HG03469 (cell line): ENCODE results near the gene PEX1.
"Not testable (repeated sequence)": the region's sequence is repeated elsewhere in the genome, so short reads cannot be mapped to it uniquely, and the experiment has no call there.

ENCODE experiments used
- ATAC-seq: cut with Tn5 transposase; IDR thresholded peaks from one replicate; pipeline ENCODE4 v1.9.1; 2021; ENCODE audit warnings: mild to moderate bottlenecking, moderate library complexity, moderate number of reproducible peaks; ENCODE audit not compliant: unreplicated experiment

The PEX1 gene

DNA sequence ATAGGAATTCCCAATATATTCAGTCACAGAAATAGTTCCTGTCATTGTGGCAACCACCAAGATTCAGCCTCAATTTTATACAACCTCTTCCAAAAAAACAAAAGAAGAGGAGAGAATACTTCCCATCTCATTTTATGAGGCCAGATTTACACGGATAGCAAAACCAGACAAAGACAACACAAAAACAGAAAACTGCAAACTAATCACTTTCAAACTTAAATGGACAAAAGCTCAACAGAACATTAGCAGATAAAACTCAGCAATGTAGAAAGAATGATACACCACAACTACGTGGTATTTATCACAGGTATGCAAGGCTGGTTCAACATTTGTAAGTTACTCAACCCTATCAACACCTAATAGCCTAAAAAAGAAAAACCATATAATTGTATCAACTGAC, 22.0 kb downstream of the PEX1 start:
- ATAC-seq, result no peak

DNA sequence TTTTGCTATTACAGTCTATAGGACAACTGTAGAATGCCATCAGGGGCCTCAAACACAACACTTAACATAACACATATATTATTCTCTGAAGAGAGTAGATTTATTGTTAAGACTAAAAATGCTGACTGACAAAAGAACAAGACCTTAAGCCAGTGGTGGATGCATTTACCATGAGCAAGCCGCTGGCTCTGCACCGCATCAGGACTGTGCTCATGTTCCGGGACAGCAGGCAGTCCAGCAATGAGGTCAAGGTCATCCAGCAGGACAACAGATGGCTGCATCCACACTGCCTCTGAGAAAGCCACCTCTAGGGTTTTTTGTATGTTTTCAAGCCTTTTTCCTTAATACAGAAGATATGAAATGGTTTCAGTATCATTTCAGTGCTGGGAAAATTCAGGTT, 23.8 kb downstream of the PEX1 start:
- ATAC-seq, result no peak

DNA sequence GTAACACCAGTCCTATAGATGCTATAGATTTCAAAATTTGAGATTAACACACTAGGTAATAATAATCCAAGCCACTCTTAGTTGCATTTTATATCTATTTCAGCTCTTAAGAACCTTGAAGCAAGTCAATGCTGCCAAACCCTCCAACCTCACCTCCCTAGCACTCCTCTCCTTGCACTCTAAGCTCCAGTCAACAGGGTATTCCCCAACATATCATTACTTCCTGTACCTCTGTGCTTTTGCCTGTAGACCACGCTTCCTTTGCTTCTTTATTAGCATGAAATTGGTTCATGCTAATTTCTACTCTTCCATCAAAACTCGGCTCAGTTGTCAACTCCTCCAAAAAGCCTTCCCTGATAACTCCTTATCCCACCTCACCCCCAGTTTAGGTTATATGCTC, 24.6 kb downstream of the PEX1 start:
- no peak for ATAC-seq

DNA sequence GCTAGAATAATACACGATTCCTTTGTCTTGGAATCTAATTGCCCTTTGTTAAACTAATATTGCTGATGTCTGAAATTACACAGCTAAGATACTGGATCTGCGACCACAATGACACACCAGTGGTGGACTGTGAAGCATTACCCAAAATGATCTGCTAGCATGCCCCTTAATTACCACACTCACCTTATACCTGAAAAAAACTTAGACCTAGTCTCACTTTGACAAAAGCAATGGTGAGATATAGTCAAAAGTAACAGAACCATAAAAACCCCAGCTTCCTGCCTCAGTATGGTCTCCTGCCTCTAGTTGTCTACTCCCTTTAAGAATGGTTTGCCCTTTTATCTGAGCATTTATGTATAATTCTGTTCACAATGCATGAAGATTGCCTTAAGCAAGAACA, 29.8 kb downstream of the PEX1 start:
- ATAC-seq, result no peak

DNA sequence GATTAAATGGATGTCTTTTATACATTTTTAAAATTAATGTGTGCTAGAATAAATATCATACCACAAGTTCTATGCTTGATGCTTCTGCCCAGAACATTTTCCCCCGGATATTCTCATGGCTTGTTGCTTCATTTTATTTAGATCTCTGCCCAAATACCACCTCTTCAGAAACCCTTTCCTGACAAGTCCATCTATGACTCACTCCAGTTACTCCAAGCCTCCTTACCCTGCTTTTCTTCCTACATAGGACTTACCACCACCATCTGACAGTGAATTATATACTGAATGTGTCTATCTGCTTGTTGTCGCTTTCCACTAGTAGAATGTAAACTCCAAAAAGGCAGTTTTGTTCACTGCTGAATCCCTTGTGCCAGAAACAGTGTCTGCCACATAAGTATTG, 31.4 kb downstream of the PEX1 start:
- ATAC-seq, result no peak

DNA sequence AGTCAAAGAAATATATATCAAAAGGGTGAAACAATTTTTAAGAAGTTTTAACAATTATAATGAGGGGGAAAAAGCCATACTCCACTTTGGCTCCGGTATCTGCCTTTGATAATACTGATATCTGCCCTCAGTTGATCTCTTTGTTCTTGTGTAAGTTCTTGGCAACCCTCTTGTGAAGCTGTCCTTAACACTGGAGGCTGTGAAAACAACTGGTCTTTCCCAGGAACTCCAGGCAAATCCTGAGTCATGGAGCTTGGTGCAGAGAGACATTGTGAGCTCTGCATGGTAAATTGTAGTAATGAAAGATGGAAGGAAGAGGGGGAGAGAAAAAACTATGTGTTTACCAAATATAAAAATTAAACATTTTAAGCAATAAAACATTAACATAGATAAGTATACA, 38.7 kb downstream of the PEX1 start:
- no peak for ATAC-seq

DNA sequence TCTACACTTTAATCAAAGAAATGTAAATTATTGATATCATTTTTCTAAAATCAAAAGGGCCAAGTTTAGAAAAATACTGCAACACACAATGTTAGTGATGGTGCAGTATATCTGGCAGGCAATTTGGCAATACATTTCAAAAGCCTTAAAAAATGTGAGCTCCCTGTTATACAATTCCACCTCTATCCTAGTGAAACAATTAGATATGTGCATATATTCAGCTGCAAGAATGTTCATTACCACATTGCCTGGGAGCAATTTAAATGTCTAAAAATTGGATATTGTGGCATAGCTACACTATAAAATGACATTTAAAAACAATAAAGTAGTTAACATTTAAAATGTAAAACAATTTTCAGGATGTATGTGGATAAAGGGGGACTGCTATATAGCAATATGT, 40.5 kb downstream of the PEX1 start:
- no peak for ATAC-seq

DNA sequence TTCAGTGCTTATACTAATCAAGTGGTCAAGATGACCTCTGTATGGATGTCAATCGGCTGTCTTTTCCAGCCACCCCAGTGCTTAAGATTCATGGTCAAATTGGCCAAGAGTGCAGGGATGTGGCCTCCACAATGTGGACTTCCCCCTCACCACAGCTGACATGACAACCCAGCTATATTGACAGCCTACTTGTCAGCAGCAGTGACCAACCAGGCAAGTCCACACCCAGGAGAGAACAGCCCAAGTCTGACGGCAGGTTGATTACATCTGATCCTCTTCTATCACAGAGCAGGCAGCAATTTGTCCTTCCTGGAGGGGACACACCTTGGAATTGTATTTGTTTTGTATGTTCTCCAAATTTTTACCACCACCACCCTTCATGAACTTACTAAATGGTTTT, 42.3 kb downstream of the PEX1 start:
- no peak for ATAC-seq

DNA sequence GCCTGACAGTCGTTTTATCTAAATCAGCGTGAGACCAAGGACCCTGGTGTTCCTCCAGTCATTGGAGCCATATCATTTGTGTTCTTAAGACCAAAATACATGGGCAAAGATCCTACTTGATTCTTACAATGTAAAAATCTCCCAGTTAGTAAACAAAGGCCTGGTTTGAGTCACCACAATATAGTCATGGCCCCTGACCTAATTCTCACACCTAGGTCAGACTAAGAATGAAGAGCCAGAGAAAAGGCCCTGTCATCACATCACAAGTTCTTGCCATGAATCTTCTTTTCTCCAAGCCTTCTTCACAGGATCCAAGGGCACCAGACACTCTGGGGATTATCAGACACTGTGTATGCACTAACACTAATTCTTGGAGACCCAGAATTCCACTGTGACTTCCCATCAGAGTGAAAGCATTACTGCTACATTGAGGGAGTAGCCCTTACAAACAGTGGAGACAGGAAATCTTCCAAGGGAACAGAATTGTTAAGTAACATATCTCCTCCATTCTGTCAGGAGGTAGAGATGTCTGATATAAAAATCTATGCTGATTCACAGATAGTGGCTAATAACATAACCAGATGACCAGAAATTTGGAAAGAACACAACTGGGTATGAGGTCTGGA, 42.9 kb downstream of the PEX1 start:
- no peak for ATAC-seq

DNA sequence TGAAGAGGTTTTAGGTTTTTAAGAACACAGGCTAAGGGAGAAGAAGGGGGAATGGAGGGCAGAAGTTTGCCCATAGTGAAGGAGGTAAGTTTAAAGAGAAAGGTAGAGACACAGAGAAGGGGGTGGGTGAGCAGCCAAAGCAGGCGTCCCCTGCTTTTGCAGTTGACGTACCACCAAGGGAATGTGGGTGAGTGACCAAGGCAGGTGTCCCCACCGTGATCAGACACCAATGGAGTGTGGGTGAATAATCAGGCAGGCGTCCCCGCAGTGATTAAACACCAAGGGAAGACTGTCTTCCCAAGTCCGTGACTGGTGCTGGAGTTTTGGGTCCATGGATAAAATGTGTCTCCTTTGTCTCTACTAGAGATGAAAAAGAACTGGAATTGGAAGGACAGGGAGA, 44.1 kb downstream of the PEX1 start:
- not testable (repeated sequence) for ATAC-seq

DNA sequence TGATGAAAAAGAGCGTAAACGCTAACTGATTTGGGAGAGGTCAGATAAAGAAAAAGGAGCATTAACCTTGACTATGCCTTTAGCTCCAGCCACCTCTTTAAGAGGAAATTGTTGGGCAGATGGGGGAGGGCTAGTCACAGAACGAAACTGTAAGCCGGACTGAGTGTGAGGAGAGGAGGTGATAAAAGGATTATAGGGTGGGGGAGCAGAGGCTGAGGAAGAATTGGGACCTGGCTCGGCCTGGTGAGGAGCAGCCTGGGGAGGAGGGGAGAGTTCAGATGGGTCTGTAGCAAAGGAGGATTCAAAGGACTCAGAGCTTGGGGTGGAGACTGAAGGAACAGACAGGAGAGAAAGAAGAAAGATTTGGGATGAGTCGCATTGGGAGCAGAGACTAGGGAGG, 44.7 kb downstream of the PEX1 start:
- ATAC-seq, result not testable (repeated sequence)

DNA sequence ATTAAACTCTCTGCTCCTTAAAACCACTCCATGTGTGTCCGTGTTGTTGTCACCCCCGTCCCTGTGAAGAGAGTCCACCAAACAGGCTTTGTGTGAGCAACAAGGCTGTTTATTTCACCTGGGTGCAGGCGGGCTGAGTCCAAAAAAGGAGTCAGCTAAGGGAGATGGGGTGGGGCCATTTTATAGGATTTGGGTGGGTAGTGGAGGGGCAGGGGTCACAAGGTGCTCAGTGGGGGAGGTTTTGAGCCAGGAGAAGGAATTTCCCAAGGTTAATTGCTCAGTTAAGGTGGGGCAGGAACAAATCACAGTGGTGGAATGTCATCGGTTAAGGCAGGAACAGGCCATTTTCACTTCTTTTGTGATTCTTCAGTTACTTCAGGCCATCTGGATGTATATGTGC, 49.2 kb downstream of the PEX1 start:
- not testable (repeated sequence) for ATAC-seq

DNA sequence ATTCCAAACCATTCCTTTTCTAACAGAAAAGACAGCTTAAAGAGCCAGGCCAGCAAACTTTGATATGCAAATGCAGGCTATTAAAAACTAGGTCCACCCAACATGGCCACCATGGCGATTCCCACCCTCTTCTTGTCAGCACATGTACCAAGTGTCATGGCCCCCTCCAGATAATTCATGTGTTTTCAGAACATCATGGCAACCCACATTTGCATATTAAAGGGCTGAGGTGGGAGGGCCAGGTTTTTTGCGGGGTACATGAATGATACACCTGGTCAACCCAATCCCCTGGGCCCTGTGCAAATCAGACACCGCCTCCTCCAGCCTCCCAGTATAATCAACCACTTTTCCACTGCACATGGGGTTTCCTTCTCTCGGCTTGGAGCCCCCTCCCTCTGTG, 49.6 kb downstream of the PEX1 start:
- ATAC-seq, result no peak

DNA sequence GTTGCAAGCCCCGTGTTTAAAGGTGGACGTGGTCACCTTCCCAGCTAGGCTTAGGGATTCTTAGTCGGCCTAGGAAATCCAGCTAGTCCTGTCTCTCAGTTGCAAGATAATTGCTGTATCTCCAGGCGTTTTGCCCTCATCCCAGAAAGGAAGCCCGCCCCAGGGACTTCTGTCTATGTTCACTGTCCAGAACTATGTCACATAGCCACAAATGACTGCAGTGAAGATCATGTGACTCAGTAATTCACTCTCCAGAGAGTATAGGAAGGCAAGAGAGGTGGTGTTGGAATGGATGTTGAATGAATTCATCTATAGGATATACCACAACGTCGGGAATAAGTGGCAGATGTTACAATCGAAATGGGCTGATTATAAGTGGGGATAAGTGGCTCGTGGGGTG, 50.2 kb downstream of the PEX1 start:
- ATAC-seq, result no peak

DNA sequence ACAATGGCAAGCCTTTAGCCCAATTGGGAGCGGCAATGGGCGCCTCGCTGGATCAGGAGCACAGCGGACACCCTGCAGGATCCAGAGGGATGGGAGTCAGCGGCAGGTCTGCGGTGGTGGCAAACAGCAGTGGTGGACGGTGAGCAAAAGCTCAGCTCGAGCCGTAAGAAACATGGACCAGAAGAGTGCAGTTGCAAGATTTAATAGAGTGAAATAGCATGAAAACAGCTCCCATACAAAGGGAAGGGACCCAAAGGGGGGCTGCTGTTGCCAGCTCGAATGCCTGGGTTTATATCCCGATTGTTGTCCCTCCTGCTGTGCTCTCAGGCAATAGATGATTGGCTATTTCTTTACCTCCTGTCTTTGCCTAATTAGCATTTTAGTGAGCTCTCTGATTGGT, 50.6 kb downstream of the PEX1 start, which contains the start of gene ERVW-1:
Gene ERVW-1, minus strand, starts transcription at position 266 of the 400 bp plus-strand sequence. CDS start 7,565 bp downstream, outside the sequence.
- ATAC-seq, result not testable (repeated sequence)

DNA sequence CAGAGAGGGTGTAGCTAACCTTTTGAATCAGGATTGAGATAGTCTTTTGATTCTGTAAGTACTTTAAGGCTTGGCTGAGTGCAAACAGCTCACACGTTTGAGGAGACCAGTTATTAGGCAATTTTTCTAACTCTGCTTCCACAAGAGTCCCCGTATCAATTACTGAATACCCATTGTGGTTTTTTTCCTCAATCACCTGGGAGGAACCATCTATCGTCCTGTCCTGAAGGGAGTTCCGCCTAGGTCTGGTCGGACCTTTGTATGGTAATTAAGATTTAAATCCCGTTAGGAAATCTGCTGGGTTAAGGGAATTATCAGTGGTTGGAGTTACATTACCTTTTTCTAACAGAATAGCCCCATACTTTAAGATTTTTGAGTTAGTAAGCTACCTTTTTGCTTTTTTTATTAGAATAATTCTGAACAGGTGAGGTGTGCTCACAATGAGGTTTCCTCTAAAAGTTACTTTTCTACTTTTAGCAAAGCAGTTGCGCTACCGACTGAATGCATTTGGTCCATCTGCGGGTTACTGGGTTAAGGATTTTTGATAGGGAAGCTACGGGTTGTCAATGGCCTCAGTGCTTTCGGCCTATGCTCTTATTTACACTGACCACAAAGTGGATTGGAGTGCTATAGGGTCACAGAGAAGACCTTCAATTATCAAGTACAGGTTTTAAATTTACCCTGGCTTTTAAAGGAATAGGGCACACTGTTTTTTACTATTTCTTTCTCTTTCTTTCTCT, 52.3 kb downstream of the PEX1 start:
- ATAC-seq, result not testable (repeated sequence)

DNA sequence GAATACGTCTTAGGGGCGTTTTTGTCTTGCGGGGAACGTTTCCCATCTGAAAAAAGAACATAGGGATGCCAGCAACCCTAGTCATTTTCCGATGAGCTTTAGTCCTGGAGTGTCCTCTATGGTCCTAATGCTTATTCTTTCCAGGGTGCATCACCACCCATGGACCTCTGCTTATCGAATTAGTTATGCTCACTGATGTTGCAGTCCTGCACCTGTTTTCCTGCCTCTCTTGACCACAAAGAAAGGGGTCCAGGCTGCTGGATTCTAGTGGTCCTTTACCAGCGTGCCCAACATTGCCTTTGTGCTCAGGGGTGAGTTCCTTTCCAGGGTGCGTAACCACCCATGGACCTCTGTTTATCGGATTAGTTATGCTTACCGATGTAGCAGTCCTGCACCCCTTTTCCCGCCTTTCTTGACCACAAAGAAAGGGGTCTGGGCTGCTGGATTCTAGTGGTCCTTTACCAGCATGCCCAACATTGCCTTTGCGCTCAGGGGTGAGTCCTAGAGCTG, 53.0 kb downstream of the PEX1 start:
- ATAC-seq, result not testable (repeated sequence)

DNA sequence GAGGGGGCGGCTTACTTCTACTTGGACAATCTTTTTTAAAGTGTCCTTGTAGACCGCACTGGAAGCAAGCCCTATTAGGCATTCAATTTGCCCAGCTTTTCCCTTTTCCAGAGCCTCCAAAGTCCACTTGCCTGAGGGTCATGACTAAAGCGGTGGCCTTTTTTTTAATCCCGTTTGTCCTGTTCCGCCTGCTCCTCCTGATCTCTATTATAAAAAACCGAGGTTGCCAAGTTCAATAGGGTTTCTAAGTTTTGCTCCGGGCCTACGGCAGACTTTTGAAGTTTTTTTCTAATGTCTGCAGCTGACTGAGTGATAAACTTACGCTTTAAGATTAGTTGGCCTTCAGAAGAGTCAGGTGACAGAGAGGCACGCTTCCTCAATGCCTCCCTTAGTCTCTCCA, 54.3 kb downstream of the PEX1 start:
- ATAC-seq, result not testable (repeated sequence)

DNA sequence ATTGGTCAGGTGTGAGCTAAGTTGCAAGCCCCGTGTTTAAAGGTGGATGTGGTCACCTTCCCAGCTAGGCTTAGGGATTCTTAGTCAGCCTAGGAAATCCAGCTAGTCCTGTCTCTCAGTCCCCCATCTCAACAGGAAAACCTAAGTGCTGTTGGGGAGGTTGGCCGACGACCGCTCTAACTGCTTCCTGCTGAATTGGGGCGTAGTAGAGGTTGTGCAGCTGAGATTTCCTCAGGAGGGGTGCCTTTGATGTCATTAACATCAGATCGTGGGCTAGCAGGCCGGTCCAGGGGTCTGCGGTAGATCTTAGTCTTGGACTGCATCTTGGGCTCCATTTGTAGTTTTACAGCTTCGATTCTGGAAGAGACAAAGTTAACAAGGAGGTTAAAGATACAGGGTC, 59.7 kb downstream of the PEX1 start:
- not testable (repeated sequence) for ATAC-seq

DNA sequence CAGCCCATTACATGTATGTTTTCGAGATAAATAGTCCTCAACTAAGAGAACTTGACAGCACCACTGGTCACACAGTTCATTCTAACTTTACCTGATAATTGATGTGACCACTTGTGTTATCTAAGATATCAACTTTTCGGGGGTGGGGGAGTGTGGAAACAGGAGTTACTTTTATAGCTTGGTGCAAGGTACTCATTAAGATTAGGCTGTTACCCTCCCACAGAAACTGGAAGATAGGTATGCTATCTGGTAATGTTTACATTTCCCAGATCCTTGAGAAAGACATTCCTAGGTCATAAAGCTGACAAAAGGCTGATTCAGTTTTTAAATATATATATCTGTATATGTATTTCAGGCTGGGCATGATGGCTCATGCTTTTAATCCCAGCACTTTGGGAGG, 61.6 kb downstream of the PEX1 start:
- ATAC-seq, result no peak

DNA sequence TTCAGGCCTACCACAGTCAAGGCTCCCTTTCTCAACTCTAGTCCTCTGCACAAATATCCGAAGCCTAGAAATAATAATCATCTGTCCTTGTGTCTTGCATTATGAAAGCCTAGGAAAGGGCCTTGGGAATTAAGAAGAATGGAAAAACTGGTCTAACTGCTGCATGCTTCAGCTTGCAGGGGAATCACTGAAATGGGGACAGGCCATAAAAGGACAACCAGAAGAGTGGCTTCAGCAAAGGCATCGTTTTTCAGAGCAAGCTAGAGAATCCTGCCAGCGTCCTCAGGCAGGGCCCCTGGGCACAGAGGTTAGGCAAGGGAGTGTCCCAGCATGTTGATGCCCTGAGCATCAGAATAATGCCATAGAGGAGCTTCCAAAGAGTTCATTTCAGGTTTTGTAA, 63.8 kb downstream of the PEX1 start:
- no peak for ATAC-seq

DNA sequence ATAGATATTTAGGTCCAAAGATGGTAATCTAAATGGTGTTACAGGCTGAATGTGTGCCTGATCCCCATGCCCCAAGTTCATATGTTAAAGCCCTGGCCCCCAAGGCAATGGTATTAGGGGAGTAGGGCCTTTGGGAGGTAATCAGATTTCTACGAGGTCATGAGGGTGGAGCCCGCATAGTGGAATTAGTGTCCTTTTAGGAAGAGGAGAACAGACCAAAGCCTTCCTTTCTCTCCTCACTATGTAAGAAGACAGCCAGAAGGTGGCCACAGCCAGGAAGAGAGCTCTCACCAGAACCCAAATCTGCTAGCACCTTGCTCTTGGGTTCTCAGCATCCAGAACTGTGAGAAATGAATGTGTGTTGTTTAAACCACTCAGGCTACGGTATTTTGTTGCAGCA, 65.8 kb downstream of the PEX1 start:
- ATAC-seq, result no peak
